Large intestine (tissue), 3 donors: ENCODE data around the gene MON1A. TPM values are rescaled to one million over a fixed set of nuclear protein-coding genes. Genes with fewer than 3 reads are reported as not detected.
A peak's percentile ranks its signal among the peaks of the same experiment; 100 is the strongest.
"Not testable (repeated sequence)": the region's sequence is repeated elsewhere in the genome, so short reads cannot be mapped to it uniquely, and the experiment has no call there.

Experiments used
- DNase-seq, 2 donors: peaks; one replicate each; pipeline versions ENCODE4 v3.0.0 to v3.0.0-alpha.2; 2013
- H3K27ac ChIP-seq: one replicate; pipeline ENCODE4 v1.5.1; 2013; ENCODE audit warnings: low read length
- H3K27me3 ChIP-seq: 2 replicates; pipeline ENCODE4 v1.6.1; 2013; ENCODE audit warnings: low read length; ENCODE audit not compliant: control insufficient read depth, insufficient read depth
- H3K36me3 ChIP-seq: 2 replicates; pipeline ENCODE4 v1.6.1; 2013; ENCODE audit warnings: low read length; ENCODE audit not compliant: control insufficient read depth, insufficient read depth
- H3K4me1 ChIP-seq: one replicate; pipeline ENCODE4 v1.6.1; 2013; ENCODE audit warnings: low read length; ENCODE audit not compliant: control insufficient read depth, insufficient read depth
- H3K4me3 ChIP-seq: one replicate; pipeline ENCODE4 v1.5.1; 2013; ENCODE audit warnings: low read length
- H3K9me3 ChIP-seq: one replicate; pipeline ENCODE4 v1.6.1; 2013; ENCODE audit warnings: mild to moderate bottlenecking, low read depth, low read length, moderate library complexity; ENCODE audit not compliant: control insufficient read depth
- WGBS: methylation state at CpG from one replicate; pipeline ENCODE4 v1.1.5; 2013; ENCODE audit warnings: low lambda C conversion rate; ENCODE audit not compliant: insufficient coverage; 5-methylcytosine and 5-hydroxymethylcytosine counted together
- polyA plus RNA-seq: library from polyadenylated mRNA; unstranded; fragments of 120-200 nt; gene quantifications from one replicate; pipeline ENCODE4 v1.2.1, GENCODE V29; 2013

MON1A gene
- polyA plus RNA-seq, 1 donor, result 19.5 TPM

DNA sequence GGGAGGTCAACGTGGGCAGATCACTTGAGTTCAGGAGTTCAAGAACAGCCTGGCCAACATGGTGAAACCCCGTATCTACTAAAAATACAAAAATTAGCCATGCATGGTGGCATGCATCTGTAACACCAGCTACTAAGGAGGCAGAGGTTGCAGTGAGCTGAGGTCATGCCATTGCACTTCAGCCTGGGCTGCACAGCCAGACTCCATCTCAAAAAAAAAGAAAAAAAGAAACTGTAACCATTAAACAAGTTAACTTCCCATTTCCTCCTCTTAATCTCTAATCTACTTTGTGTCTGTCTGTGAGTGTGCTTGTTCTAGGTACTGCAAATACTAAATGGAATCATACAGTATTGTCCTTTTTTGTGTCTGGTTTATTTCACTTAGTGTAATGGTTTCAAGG is 13.0 kb upstream of the MON1A start:
- WGBS, result no CpG with 5 or more reads among the region's 2 CpGs
- Histone ChIP-seq H3K4me3 (no peak overlapping the region), H3K9me3 (no peaks in the 10 kb centered on the region), H3K4me1 (peaks cover 7% of the 10 kb centered on the region), H3K36me3 (peaks cover 7% of the 10 kb centered on the region), H3K27me3 (no peaks in the 10 kb centered on the region), H3K27ac (no peak overlapping the region)
- DNase-seq, result no peak

DNA sequence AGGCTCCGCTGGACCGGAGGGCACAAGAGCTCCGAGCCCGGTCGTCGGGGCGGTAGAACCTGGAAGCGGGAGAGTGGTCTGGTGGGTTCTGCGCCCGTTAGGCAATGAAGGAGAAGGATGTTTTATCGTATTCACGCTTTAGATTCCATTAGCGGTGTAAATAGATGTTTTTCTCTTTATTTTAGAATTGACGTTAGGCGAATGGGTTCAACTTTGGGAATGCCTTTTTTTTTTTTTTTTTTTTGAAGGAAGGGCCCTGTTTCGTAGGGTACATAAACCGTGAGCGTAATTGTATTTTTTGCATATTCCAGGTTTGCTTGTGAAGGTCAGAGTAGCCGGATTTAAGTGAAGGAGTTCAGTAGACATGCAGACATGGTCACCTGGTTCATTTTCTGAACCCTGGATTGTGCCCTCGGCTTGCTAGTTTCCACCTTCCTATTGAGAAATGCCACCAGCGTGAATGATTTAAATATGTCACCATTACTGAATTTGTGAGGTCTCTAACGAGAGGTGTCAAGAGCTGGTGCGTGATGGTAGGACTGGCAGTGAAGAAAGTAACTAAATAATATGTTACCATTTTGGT is 11.1 kb upstream of the MON1A start:
- Histone ChIP-seq H3K4me1 (peaks cover 12% of the 10 kb centered on the region), H3K4me3 (peak overlapping the region; percentile 88), H3K36me3 (peaks cover under 1% of the 10 kb centered on the region), H3K9me3 (no peaks in the 10 kb centered on the region), H3K27me3 (no peaks in the 10 kb centered on the region), H3K27ac (peak overlapping the region; percentile 96)
- DNase-seq, result peak in 1 of 2 donors; percentile 33
- WGBS, result 25% methylated on average over 2 of the region's 23 CpGs

DNA sequence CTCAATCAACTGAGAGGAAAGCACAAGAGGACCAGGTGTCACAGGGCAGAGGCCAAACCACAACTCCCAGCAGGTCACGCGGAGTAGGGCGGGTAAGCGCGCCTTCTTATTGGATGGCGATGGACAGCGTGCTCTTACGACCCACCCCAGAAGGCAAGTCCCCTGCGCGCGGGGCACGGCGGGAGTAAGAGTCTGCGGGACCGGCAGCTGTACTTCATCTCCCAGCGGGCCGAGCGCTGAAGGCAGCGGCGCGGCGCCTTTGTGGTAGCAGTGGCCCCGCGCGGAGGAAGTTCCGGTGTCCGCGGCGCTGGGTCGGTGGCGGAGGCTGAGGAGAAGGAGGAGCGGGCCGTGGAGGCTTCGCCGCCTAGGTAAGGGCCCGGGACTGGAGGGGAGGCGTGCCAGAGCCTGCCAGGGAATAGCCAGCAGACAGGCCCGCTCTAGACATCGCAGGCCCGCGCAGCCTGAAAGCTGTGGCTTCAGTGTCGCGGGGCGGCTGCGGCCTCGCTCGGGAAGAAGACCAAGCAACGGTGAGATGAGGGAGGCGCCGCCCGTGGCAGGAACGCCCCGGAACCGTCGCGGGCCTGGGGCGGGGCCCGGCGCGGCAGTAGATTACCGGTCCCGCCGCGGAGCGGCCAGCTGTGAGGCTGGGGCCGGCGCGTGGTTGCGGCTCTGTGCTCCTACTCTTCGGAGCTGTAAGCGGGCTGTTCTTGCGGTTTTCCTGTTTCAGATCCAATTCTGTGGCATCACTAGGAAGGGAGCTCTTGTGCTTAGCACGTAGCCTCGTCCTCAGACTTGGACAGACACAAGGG is 10.5 kb upstream of the MON1A start, which contains the start of gene RBM6:
Gene RBM6, plus strand, starts transcription at position 293 of the 809 bp plus-strand sequence. CDS start 22,492 bp downstream, outside the sequence.
- H3K4me3 ChIP-seq, result peak within 1 kb of the TSS; percentile 88
- H3K9me3 ChIP-seq, result no peaks in the 10 kb centered on the region
- no CpG with 5 or more reads among the region's 74 CpGs for WGBS
- no peaks in the 10 kb centered on the region for H3K36me3 ChIP-seq
- no peaks in the 10 kb centered on the region for H3K27me3 ChIP-seq
- peaks cover 12% of the 10 kb centered on the region for H3K4me1 ChIP-seq
- H3K27ac ChIP-seq, result peak within 1 kb of the TSS; percentile 96
- DNase-seq, result peak; percentile 98 to 99

DNA sequence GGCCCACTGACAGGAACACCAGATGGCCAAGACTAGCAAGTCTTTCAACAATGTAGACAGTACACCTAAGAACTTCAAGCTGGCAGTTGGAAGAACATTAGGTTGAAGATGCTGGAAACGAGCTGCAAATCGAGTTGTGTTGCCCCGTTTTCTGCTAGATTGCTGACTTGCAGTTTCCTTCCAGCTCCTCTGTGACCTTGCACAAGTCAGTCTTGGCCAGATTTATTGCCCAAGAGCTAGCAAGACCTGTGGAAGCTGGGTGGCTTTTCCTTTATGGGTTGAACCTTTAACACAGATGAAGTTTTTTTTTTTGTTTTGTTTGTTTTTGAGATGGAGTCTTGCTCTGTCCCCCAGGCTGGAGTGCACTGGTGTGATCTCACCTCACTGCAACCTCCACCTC is 7.5 kb upstream of the MON1A start:
- H3K27ac ChIP-seq, result peak overlapping the region; percentile 61
- peaks cover 12% of the 10 kb centered on the region for H3K4me1 ChIP-seq
- no peak overlapping the region for H3K4me3 ChIP-seq
- no peaks in the 10 kb centered on the region for H3K36me3 ChIP-seq
- H3K9me3 ChIP-seq, result no peaks in the 10 kb centered on the region
- no peaks in the 10 kb centered on the region for H3K27me3 ChIP-seq
- 100% methylated on average over 1 of the region's 3 CpGs for WGBS
- peak; percentile 68 to 81 for DNase-seq

DNA sequence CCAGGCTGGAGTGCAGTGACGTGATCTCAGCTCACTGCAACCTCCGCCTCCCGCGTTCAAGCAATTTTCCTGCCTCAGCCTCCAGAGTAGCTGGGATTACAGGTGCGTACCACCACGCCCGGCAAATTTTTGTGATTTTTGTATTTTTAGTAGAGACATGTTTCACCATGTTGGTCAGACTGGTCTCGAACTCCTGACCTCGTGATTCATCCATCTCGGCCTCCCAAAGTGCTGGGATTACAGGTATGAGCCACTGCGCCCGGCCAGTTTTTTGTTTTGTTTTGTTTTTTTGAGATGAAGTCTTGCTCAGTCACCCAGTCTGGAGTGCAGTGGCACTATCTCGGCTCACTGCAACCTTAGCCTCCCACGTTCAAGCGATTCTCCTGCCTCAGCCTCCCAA is 2.7 kb upstream of the MON1A start:
- WGBS, result no CpG with 5 or more reads among the region's 15 CpGs
- not testable (repeated sequence) for H3K27me3 ChIP-seq, H3K27ac ChIP-seq, H3K4me3 ChIP-seq, H3K36me3 ChIP-seq, DNase-seq, H3K9me3 ChIP-seq
- H3K4me1 ChIP-seq, result peaks cover 37% of the 10 kb centered on the region

DNA sequence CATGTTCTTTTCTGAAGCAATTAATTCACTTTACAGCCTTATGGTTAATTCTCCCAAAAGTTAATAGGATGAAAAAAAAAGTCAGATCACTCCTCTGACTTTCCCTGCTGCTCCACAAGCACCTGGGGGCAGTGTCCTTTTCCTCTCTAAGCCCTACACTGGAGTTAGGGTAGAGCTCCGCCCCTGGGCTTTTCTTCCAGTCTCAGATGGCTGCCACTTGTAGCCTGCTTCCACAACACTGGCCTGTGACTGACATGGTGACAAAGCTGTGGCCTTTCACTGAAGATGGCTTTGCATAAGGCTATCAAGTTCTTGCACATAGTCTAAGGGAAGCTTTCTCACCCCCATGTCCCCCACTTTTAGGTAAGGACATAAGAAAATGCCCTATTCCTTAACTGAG is 1.3 kb upstream of the MON1A start:
- no peaks in the 10 kb centered on the region for H3K27me3 ChIP-seq
- DNase-seq, result peak; percentile 45 to 87
- peak overlapping the region; percentile 83 for H3K27ac ChIP-seq
- WGBS, result no CpG with 5 or more reads among the region's 1 CpG
- H3K4me3 ChIP-seq, result no peak overlapping the region
- no peaks in the 10 kb centered on the region for H3K9me3 ChIP-seq
- H3K36me3 ChIP-seq, result no peaks in the 10 kb centered on the region
- H3K4me1 ChIP-seq, result peaks cover 41% of the 10 kb centered on the region

DNA sequence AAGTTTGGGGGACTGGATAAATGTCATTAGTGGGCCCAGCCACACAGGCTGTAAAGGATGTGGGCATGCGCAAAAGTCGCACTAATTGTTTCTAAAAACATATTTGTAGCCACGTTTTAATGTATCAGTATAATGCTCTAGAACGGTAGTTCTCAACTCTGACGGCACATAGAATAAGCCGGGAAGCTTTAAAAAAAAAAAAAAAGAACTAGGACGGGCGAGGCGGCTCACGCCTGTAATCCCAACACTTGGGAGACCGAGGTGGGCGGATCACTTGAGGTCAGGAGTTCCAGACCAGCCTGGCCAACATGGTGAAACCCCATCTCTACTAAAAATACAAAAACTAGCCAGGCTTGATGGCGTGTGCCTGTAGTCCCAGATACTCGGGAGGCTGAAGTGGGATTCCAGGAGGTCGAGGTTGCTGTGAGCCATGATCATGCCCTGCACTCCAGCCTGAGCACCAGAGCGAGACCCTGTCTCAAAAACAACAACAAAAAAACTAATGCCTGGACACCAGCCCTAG is 618 bp upstream of the MON1A start:
- H3K27ac ChIP-seq, result peak overlapping the region; percentile 83
- H3K36me3 ChIP-seq, result no peaks in the 10 kb centered on the region
- DNase-seq, result no peak
- no peaks in the 10 kb centered on the region for H3K9me3 ChIP-seq
- WGBS, result 0% methylated on average over 1 of the region's 16 CpGs
- H3K27me3 ChIP-seq, result no peaks in the 10 kb centered on the region
- peaks cover 48% of the 10 kb centered on the region for H3K4me1 ChIP-seq
- H3K4me3 ChIP-seq, result peak overlapping the region; percentile 87

DNA sequence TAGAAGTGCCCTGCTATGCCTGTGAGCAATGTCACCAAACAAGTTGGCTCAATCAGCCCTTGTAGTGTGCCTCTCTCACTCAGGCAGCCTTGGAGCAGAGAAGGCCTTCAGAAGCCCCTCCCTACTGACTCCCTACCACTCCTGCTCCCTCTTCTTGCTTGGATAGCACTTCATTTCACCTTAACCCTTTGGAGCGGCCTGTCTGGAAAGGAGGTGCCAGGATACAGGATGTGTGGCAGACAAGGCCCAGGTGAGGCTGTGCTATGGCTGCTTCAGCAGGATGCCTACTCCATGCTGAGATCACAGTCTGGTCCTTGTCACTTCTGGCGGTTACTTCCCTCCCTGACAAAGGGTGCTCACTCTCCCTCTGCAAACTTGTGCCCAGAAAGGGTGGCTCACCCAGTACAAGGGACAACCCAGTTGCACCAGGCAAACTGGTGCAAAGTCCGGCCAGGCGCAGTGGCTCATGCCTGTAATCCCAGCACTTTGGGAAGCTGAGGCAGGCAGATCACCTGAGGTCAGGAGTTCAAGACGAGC is 1.1 kb downstream of the MON1A start:
- H3K27ac ChIP-seq, result peak overlapping the region; percentile 83
- no peaks in the 10 kb centered on the region for H3K9me3 ChIP-seq
- DNase-seq, result peak; percentile 34 to 62
- H3K36me3 ChIP-seq, result peaks cover 2% of the 10 kb centered on the region
- WGBS, result no CpG with 5 or more reads among the region's 5 CpGs
- H3K4me1 ChIP-seq, result peaks cover 50% of the 10 kb centered on the region
- no peaks in the 10 kb centered on the region for H3K27me3 ChIP-seq
- H3K4me3 ChIP-seq, result peak overlapping the region; percentile 87

DNA sequence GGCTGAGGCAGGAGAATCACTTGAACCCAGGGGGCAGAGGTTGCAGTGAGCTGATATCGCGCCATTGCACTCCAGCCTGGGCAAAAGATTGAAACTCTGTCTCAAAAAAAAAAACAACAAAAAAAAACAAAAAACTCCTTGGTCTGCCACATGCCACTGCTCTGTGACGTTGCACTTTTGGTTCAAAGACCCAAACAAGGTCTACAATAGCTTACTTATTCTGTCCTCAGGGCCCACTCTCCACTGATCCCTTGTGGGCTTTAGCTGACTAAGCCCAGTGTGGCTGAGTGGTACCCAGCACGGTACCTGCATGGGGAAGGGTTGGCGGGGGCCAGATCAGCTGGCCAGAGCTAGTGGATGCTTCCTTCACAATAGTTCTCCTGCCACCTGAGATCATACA is 1.8 kb downstream of the MON1A start:
- Histone ChIP-seq H3K4me1 (peaks cover 50% of the 10 kb centered on the region), H3K36me3 (peaks cover 2% of the 10 kb centered on the region), H3K27me3 (no peaks in the 10 kb centered on the region), H3K9me3 (no peaks in the 10 kb centered on the region), H3K27ac (peak overlapping the region; percentile 83), H3K4me3 (no peak overlapping the region)
- DNase-seq, result peak in 1 of 2 donors; percentile 20
- WGBS, result 100% methylated on average over 2 of the region's 5 CpGs

DNA sequence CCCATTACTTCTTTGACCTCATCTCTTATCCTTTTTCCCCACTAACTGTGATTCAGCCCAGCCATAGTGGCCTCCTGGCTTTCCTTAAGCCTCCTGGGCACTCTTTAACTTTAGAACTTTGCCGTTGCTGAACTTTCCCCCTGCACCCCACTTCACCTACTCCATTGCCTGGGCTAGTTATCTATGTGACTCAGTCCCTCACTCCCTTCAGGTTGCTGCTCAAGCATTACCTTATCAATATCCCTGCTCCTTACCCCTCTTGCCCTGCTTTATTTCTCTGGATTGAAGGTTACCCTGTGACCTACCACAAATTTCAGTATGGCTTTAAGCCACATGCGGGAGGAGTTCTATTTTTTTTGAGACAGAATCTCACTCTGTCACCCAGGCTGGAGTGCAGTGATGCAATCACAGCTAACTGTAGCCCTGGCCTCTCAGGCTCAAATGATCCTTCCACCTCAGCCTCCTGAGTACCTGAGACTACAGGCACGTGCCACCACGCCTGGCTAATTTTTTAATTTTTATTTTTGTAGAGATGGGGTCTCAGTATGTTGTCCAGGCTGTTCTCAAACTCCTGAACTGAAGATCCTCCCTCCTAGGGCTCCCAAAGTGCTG is 3.4 kb downstream of the MON1A start:
- peak overlapping the region; percentile 83 for H3K27ac ChIP-seq
- no peaks in the 10 kb centered on the region for H3K9me3 ChIP-seq
- H3K36me3 ChIP-seq, result peaks cover 2% of the 10 kb centered on the region
- no peak overlapping the region for H3K4me3 ChIP-seq
- H3K4me1 ChIP-seq, result peaks cover 46% of the 10 kb centered on the region
- WGBS, result 60% methylated on average over 1 of the region's 4 CpGs
- DNase-seq, result peak; percentile 79 to 92
- no peaks in the 10 kb centered on the region for H3K27me3 ChIP-seq
